Measurements from ENCODE around the gene VENTX. TPM values are rescaled to one million over a fixed set of nuclear protein-coding genes. Genes with fewer than 3 reads are reported as not detected.

Gene VENTX
- polyA plus RNA-seq, 1 donor (not counting 4 experiments of a cell fraction or from before 2014, with no cell fraction given): not detected

- no peaks in the 10 kb centered on the region for H3K9me1 ChIP-seq (ENCODE audit: control insufficient read depth, extremely low read depth, insufficient read depth, low read length)
- TF ChIP-seq EZH2 (IDR thresholded peaks at IDR 0.05; ENCODE audit: low read length): no peak
- TF ChIP-seq, protein P1, sequence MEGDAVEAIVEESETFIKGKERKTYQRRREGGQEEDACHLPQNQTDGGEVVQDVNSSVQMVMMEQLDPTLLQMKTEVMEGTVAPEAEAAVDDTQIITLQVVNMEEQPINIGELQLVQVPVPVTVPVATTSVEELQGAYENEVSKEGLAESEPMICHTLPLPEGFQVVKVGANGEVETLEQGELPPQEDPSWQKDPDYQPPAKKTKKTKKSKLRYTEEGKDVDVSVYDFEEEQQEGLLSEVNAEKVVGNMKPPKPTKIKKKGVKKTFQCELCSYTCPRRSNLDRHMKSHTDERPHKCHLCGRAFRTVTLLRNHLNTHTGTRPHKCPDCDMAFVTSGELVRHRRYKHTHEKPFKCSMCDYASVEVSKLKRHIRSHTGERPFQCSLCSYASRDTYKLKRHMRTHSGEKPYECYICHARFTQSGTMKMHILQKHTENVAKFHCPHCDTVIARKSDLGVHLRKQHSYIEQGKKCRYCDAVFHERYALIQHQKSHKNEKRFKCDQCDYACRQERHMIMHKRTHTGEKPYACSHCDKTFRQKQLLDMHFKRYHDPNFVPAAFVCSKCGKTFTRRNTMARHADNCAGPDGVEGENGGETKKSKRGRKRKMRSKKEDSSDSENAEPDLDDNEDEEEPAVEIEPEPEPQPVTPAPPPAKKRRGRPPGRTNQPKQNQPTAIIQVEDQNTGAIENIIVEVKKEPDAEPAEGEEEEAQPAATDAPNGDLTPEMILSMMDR (optimal IDR thresholded peaks at IDR 0.05 in 1 of 3, IDR thresholded peaks at IDR 0.05 in 1 of 3, conservative IDR thresholded peaks at IDR 0.05 in 1 of 3; ENCODE audit: extremely low read depth in 1 of 3, insufficient read depth in 2 of 3, low read length in 3 of 3): no peak
- FAIRE-seq (no peak), DNase-seq (ENCODE audit: low read depth, low spot score) (no peak)
- H3K9me3 ChIP-seq (ENCODE audit: control insufficient read depth, low read depth, low read length): no peaks in the 10 kb centered on the region
- no peak overlapping the region for H3K9ac ChIP-seq (ENCODE audit: control insufficient read depth, extremely low read depth, insufficient read depth, low read length)
- no peaks in the 10 kb centered on the region for H3K36me3 ChIP-seq (ENCODE audit: control insufficient read depth in 2 of 2, extremely low read depth in 1 of 2, insufficient read depth in 2 of 2, low read length in 2 of 2)
- no peaks in the 10 kb centered on the region for H3K4me1 ChIP-seq (ENCODE audit: control insufficient read depth, extremely low read depth, insufficient read depth, low read length)
- no peak overlapping the region for H2AFZ ChIP-seq (ENCODE audit: control insufficient read depth, low read length)
- H3K4me3 ChIP-seq (ENCODE audit: control insufficient read depth in 2 of 3, extremely low read depth in 1 of 3, insufficient read depth in 2 of 3, low read depth in 1 of 3, low read length in 3 of 3): no peak overlapping the region
- no peaks in the 10 kb centered on the region for H3K79me2 ChIP-seq (ENCODE audit: control insufficient read depth, insufficient read depth, low read length)
- dilution Hi-C loops (cut with MboI; ENCODE audit: extremely low pct_ligation_motif_present, low sequenced_read_pairs): no loop called here
- H3K27ac ChIP-seq (ENCODE audit: control insufficient read depth, insufficient read depth, low read length): no peak overlapping the region
- no peaks in the 10 kb centered on the region for H4K20me1 ChIP-seq (ENCODE audit: control insufficient read depth, extremely low read depth, insufficient read depth, low read length)
- H3K27me3 ChIP-seq (ENCODE audit: control insufficient read depth, extremely low read depth, insufficient read depth, low read length): no peaks in the 10 kb centered on the region
- no peak overlapping the region for H3K4me2 ChIP-seq (ENCODE audit: control insufficient read depth, extremely low read depth, insufficient read depth, low read depth, low read length)
These were observed 42.6 kb upstream of the VENTX start for GRCh38 chr10:133195096-133195495.

DNA sequence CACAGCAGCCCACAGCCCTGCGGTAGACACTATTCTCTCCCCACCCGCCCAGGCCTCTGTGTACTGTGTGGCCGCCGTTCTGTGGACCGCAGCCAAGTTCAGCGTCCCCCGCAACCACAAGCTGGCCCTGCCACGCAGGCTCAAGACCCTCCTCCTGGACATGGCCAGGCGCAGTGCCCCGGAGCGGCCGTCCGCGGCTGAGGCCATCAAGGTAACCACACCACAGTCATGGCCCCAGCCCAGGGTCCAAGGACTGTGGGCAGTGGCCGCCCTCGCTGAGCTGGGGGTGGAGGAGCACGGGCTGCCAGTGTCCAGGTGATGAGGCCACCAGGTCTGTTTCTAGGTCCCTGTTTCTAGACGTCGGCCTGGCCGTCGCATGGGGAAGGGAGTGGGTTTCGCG is 42.0 kb upstream of the VENTX start:
- Histone ChIP-seq H3K4me2 (ENCODE audit: control insufficient read depth, extremely low read depth, insufficient read depth, low read depth, low read length) (no peak overlapping the region), H3K27ac (ENCODE audit: control insufficient read depth, insufficient read depth, low read length) (no peak overlapping the region), H3K9me3 (ENCODE audit: control insufficient read depth, low read depth, low read length) (no peaks in the 10 kb centered on the region), H3K4me3 (ENCODE audit: control insufficient read depth in 2 of 3, extremely low read depth in 1 of 3, insufficient read depth in 2 of 3, low read depth in 1 of 3, low read length in 3 of 3) (no peak overlapping the region), H3K4me1 (ENCODE audit: control insufficient read depth, extremely low read depth, insufficient read depth, low read length) (no peaks in the 10 kb centered on the region), H3K27me3 (ENCODE audit: control insufficient read depth, extremely low read depth, insufficient read depth, low read length) (peaks cover under 1% of the 10 kb centered on the region), H4K20me1 (ENCODE audit: control insufficient read depth, extremely low read depth, insufficient read depth, low read length) (no peaks in the 10 kb centered on the region), H3K9me1 (ENCODE audit: control insufficient read depth, extremely low read depth, insufficient read depth, low read length) (no peaks in the 10 kb centered on the region), H2AFZ (ENCODE audit: control insufficient read depth, low read length) (no peak overlapping the region), H3K79me2 (ENCODE audit: control insufficient read depth, insufficient read depth, low read length) (no peaks in the 10 kb centered on the region), H3K36me3 (ENCODE audit: control insufficient read depth in 2 of 2, extremely low read depth in 1 of 2, insufficient read depth in 2 of 2, low read length in 2 of 2) (no peaks in the 10 kb centered on the region), H3K9ac (ENCODE audit: control insufficient read depth, extremely low read depth, insufficient read depth, low read length) (no peak overlapping the region)
- FAIRE-seq (no peak), DNase-seq (ENCODE audit: low read depth, low spot score) (no peak)
- dilution Hi-C loops (cut with MboI; ENCODE audit: extremely low pct_ligation_motif_present, low sequenced_read_pairs): no loop called here
- TF ChIP-seq EZH2 (IDR thresholded peaks at IDR 0.05; ENCODE audit: low read length): no peak
- TF ChIP-seq, protein P1 (optimal IDR thresholded peaks at IDR 0.05 in 1 of 3, IDR thresholded peaks at IDR 0.05 in 1 of 3, conservative IDR thresholded peaks at IDR 0.05 in 1 of 3; ENCODE audit: extremely low read depth in 1 of 3, insufficient read depth in 2 of 3, low read length in 3 of 3): no peak
